Measurements from ENCODE around the gene TEAD4.
A peak's percentile ranks its signal among the peaks of the same experiment; 100 is the strongest.

Gene TEAD4

GRCh38 chr12:2959192-2959504 lies at the start of gene TEAD4:
Gene TEAD4 (plus strand): TSS chr12:2959397.
- no peaks in the 10 kb centered on the region for H3K27me3 ChIP-seq (ENCODE audit: low read depth)
- peaks cover 14% of the 10 kb centered on the region for H3K4me1 ChIP-seq
- in situ Hi-C loops (cut with MboI; ENCODE audit: low sequenced_read_pairs): loop anchor here (5.0 kb wide), 1 partner anchor 72 kb away; no protein-coding TSS in a partner anchor
- no peaks in the 10 kb centered on the region for H3K9me3 ChIP-seq
- no peaks in the 10 kb centered on the region; the same call in 1 of the 2 replicates for H3K36me3 ChIP-seq (replicated peaks)
- peak within 1 kb of the TSS; percentile 72 for H3K4me3 ChIP-seq
- DNase-seq (ENCODE audit: low spot score in 2 of 2): peak; percentile 71 to 92

- no peaks in the 10 kb centered on the region for H3K27me3 ChIP-seq (ENCODE audit: low read depth)
- H3K36me3 ChIP-seq (replicated peaks): no peaks in the 10 kb centered on the region; the same call in 1 of the 2 replicates
- H3K4me3 ChIP-seq: no peak overlapping the region
- no peak for DNase-seq (ENCODE audit: low spot score in 2 of 2)
- no peaks in the 10 kb centered on the region for H3K4me1 ChIP-seq
- in situ Hi-C loops (cut with MboI; ENCODE audit: low sequenced_read_pairs): no loop called here
- no peaks in the 10 kb centered on the region for H3K9me3 ChIP-seq
Measured at GRCh38 chr12:2912216-2912575, 47.0 kb upstream of the TEAD4 start.

- peaks cover 12% of the 10 kb centered on the region for H3K4me1 ChIP-seq
- H3K4me3 ChIP-seq: no peak overlapping the region
- DNase-seq (ENCODE audit: low spot score in 2 of 2): no peak
- peaks cover 15% of the 10 kb centered on the region for H3K36me3 ChIP-seq (replicated peaks)
- H3K27me3 ChIP-seq (ENCODE audit: low read depth): no peaks in the 10 kb centered on the region
- no peaks in the 10 kb centered on the region for H3K9me3 ChIP-seq
- in situ Hi-C loops (cut with MboI; ENCODE audit: low sequenced_read_pairs): no loop called here
Measured at GRCh38 chr12:2919249-2919648, 39.9 kb upstream of the TEAD4 start.

- DNase-seq (ENCODE audit: low spot score in 2 of 2): peak; percentile 32 to 85
- no peaks in the 10 kb centered on the region for H3K27me3 ChIP-seq (ENCODE audit: low read depth)
- peaks cover 22% of the 10 kb centered on the region for H3K36me3 ChIP-seq (replicated peaks)
- H3K9me3 ChIP-seq: no peaks in the 10 kb centered on the region
- in situ Hi-C loops (cut with MboI; ENCODE audit: low sequenced_read_pairs): no loop called here
- peaks cover 12% of the 10 kb centered on the region for H3K4me1 ChIP-seq
- no peak overlapping the region for H3K4me3 ChIP-seq
Measured at GRCh38 chr12:2922329-2922728, 36.9 kb upstream of the TEAD4 start.

- Histone ChIP-seq H3K27me3 (ENCODE audit: low read depth) (no peaks in the 10 kb centered on the region), H3K4me1 (peaks cover 12% of the 10 kb centered on the region), H3K4me3 (no peak overlapping the region), H3K36me3 (replicated peaks) (peaks cover 22% of the 10 kb centered on the region), H3K9me3 (no peaks in the 10 kb centered on the region)
- in situ Hi-C loops (cut with MboI; ENCODE audit: low sequenced_read_pairs): no loop called here
- no peak for DNase-seq (ENCODE audit: low spot score in 2 of 2)
Measured at GRCh38 chr12:2923057-2923456, 36.1 kb upstream of the TEAD4 start.

- in situ Hi-C loops (cut with MboI; ENCODE audit: low sequenced_read_pairs): no loop called here
- H3K36me3 ChIP-seq (replicated peaks): peaks cover 22% of the 10 kb centered on the region
- no peak for DNase-seq (ENCODE audit: low spot score in 2 of 2)
Measured at GRCh38 chr12:2924019-2924418, 35.2 kb upstream of the TEAD4 start.

GRCh38 chr12:2925322-2925995 lies 33.7 kb upstream of the TEAD4 start:
- Histone ChIP-seq H3K4me1 (peaks cover 12% of the 10 kb centered on the region), H3K4me3 (no peak overlapping the region), H3K36me3 (replicated peaks) (peaks cover 22% of the 10 kb centered on the region), H3K9me3 (no peaks in the 10 kb centered on the region), H3K27me3 (ENCODE audit: low read depth) (no peaks in the 10 kb centered on the region)
- DNase-seq (ENCODE audit: low spot score in 2 of 2): no peak
- in situ Hi-C loops (cut with MboI; ENCODE audit: low sequenced_read_pairs): no loop called here

More at GRCh38 chr12:2924019-2924418, 35.2 kb upstream of the TEAD4 start:
- no peaks in the 10 kb centered on the region for H3K9me3 ChIP-seq
- no peaks in the 10 kb centered on the region for H3K27me3 ChIP-seq (ENCODE audit: low read depth)
- H3K4me3 ChIP-seq: no peak overlapping the region
- H3K4me1 ChIP-seq: peaks cover 12% of the 10 kb centered on the region

GRCh38 chr12:2930865-2931264 lies 28.3 kb upstream of the TEAD4 start:
- Histone ChIP-seq H3K36me3 (replicated peaks) (peaks cover 5% of the 10 kb centered on the region), H3K4me3 (no peak overlapping the region), H3K27me3 (ENCODE audit: low read depth) (no peaks in the 10 kb centered on the region), H3K4me1 (no peaks in the 10 kb centered on the region; the same call in 1 of the 2 replicates), H3K9me3 (no peaks in the 10 kb centered on the region)
- no peak for DNase-seq (ENCODE audit: low spot score in 2 of 2)
- in situ Hi-C loops (cut with MboI; ENCODE audit: low sequenced_read_pairs): no loop called here

- in situ Hi-C loops (cut with MboI; ENCODE audit: low sequenced_read_pairs): no loop called here
- Histone ChIP-seq H3K36me3 (replicated peaks) (peaks cover 5% of the 10 kb centered on the region), H3K4me3 (no peak overlapping the region), H3K4me1 (no peaks in the 10 kb centered on the region), H3K9me3 (no peaks in the 10 kb centered on the region), H3K27me3 (ENCODE audit: low read depth) (no peaks in the 10 kb centered on the region)
- DNase-seq (ENCODE audit: low spot score in 2 of 2): no peak
Measured at GRCh38 chr12:2933586-2933985, 25.6 kb upstream of the TEAD4 start.

GRCh38 chr12:2934371-2934770 lies 24.8 kb upstream of the TEAD4 start:
- Histone ChIP-seq H3K4me3 (no peak overlapping the region), H3K9me3 (no peaks in the 10 kb centered on the region), H3K36me3 (replicated peaks) (peaks cover 9% of the 10 kb centered on the region), H3K27me3 (ENCODE audit: low read depth) (no peaks in the 10 kb centered on the region), H3K4me1 (no peaks in the 10 kb centered on the region)
- no peak for DNase-seq (ENCODE audit: low spot score in 2 of 2)
- in situ Hi-C loops (cut with MboI; ENCODE audit: low sequenced_read_pairs): no loop called here

GRCh38 chr12:2936301-2936700 lies 22.9 kb upstream of the TEAD4 start:
- Histone ChIP-seq H3K36me3 (replicated peaks) (peaks cover 16% of the 10 kb centered on the region), H3K9me3 (no peaks in the 10 kb centered on the region), H3K27me3 (ENCODE audit: low read depth) (no peaks in the 10 kb centered on the region), H3K4me1 (no peaks in the 10 kb centered on the region), H3K4me3 (no peak overlapping the region)
- no peak for DNase-seq (ENCODE audit: low spot score in 2 of 2)
- in situ Hi-C loops (cut with MboI; ENCODE audit: low sequenced_read_pairs): no loop called here

GRCh38 chr12:2937500-2937899 lies 21.7 kb upstream of the TEAD4 start:
- in situ Hi-C loops (cut with MboI; ENCODE audit: low sequenced_read_pairs): no loop called here
- Histone ChIP-seq H3K4me3 (no peak overlapping the region), H3K9me3 (no peaks in the 10 kb centered on the region), H3K4me1 (no peaks in the 10 kb centered on the region), H3K36me3 (replicated peaks) (peaks cover 19% of the 10 kb centered on the region), H3K27me3 (ENCODE audit: low read depth) (no peaks in the 10 kb centered on the region)
- no peak for DNase-seq (ENCODE audit: low spot score in 2 of 2)

- no peak for DNase-seq (ENCODE audit: low spot score in 2 of 2)
- in situ Hi-C loops (cut with MboI; ENCODE audit: low sequenced_read_pairs): no loop called here
- no peaks in the 10 kb centered on the region for H3K27me3 ChIP-seq (ENCODE audit: low read depth)
- H3K9me3 ChIP-seq: no peaks in the 10 kb centered on the region
- H3K36me3 ChIP-seq (replicated peaks): peaks cover 16% of the 10 kb centered on the region
- no peaks in the 10 kb centered on the region for H3K4me1 ChIP-seq
- no peak overlapping the region for H3K4me3 ChIP-seq
Measured at GRCh38 chr12:2939191-2939590, 20.0 kb upstream of the TEAD4 start.

GRCh38 chr12:2940564-2940963 lies 18.6 kb upstream of the TEAD4 start:
- H3K36me3 ChIP-seq (replicated peaks): peaks cover 14% of the 10 kb centered on the region
- no peaks in the 10 kb centered on the region for H3K9me3 ChIP-seq
- no peaks in the 10 kb centered on the region for H3K27me3 ChIP-seq (ENCODE audit: low read depth)
- no peaks in the 10 kb centered on the region for H3K4me1 ChIP-seq
- H3K4me3 ChIP-seq: no peak overlapping the region
- in situ Hi-C loops (cut with MboI; ENCODE audit: low sequenced_read_pairs): no loop called here
- DNase-seq (ENCODE audit: low spot score in 2 of 2): no peak

- peaks cover 14% of the 10 kb centered on the region for H3K36me3 ChIP-seq (replicated peaks)
- in situ Hi-C loops (cut with MboI; ENCODE audit: low sequenced_read_pairs): no loop called here
Measured at GRCh38 chr12:2941524-2941923, 17.7 kb upstream of the TEAD4 start.

More at GRCh38 chr12:2941524-2941923, 17.7 kb upstream of the TEAD4 start:
- Histone ChIP-seq H3K4me1 (no peaks in the 10 kb centered on the region), H3K27me3 (ENCODE audit: low read depth) (no peaks in the 10 kb centered on the region), H3K4me3 (no peak overlapping the region), H3K9me3 (no peaks in the 10 kb centered on the region)
- DNase-seq (ENCODE audit: low spot score in 2 of 2): no peak
